Vagina (tissue), 2 donors: Measurements from ENCODE around the gene SLC6A7.

Experiments
- CTCF ChIP-seq, 3 experiments: fragments of 450-650 bp in 2 of 3; fragments of 200-600 bp in 1 of 3; sonication (generic) in 1 of 3; IDR thresholded peaks; one replicate each; pipeline ENCODE4 v1.5.1; 2017 to 2019; ENCODE audit warnings: antibody characterized with exemption in 3 of 3, mild to moderate bottlenecking in 2 of 3, moderate library complexity in 2 of 3
- POLR2A ChIP-seq, 2 donors: fragments of 450-650 bp; IDR thresholded peaks; one replicate each; pipeline ENCODE4 v1.6.1; 2017; ENCODE audit warnings: antibody characterized with exemption in 2 of 2, mild to moderate bottlenecking in 2 of 2, moderate library complexity in 2 of 2
- POLR2AphosphoS5 ChIP-seq, 2 donors: sonication (generic); formaldehyde crosslinking; IDR thresholded peaks; one replicate each; pipeline ENCODE4 v1.9.0; 2017; ENCODE audit warnings: antibody characterized with exemption in 2 of 2, mild to moderate bottlenecking in 2 of 2, low read depth in 1 of 2; ENCODE audit not compliant: insufficient read depth in 1 of 2

- TF ChIP-seq CTCF (IDR thresholded peaks at IDR 0.05) (no peak), POLR2A (IDR thresholded peaks at IDR 0.05) (no peak), POLR2AphosphoS5 (IDR thresholded peaks at IDR 0.05; ENCODE audit: insufficient read depth in 1 of 2, low read depth in 1 of 2) (peak in 1 of 2 donors; percentile 59)
These were observed 37.0 kb upstream of the SLC6A7 start for GRCh38 chr5:150152636-150153462.
